HEK293 (cell line): Measurements from ENCODE around the gene ZC3H10.

Experiments used
- GLIS1 ChIP-seq: fragments of 450-650 bp; formaldehyde crosslinking; IDR thresholded peaks from 2 replicates; pipeline ENCODE4 v1.5.1; 2016; ENCODE audit warnings: missing biosample characterization, missing genetic modification characterization
- IKZF3 ChIP-seq: fragments of 450-650 bp; IDR thresholded peaks from 2 replicates; pipeline ENCODE4 v1.5.0; 2018; ENCODE audit warnings: missing biosample characterization, mild to moderate bottlenecking, missing genetic modification characterization, moderate library complexity
- INSM2 ChIP-seq: fragments of 450-650 bp; formaldehyde crosslinking; IDR thresholded peaks from 2 replicates; pipeline ENCODE4 v1.5.1; 2016; ENCODE audit warnings: missing biosample characterization, missing genetic modification characterization
- MZF1 ChIP-seq: fragments of 450-650 bp; formaldehyde crosslinking; IDR thresholded peaks from 2 replicates; pipeline ENCODE4 v1.5.1; 2017; ENCODE audit warnings: missing biosample characterization, missing genetic modification characterization, borderline replicate concordance
- SCRT2 ChIP-seq: fragments of 450-650 bp; formaldehyde crosslinking; IDR thresholded peaks from 2 replicates; pipeline ENCODE4 v1.5.1; 2016; ENCODE audit warnings: missing biosample characterization, missing genetic modification characterization
- TRIM28 ChIP-seq: IDR thresholded peaks from 2 replicates; pipeline ENCODE4 v1.6.1; 2011; ENCODE audit warnings: low read length, control low read depth, borderline replicate concordance
- ZBTB11 ChIP-seq: fragments of 450-650 bp; formaldehyde crosslinking; conservative IDR thresholded peaks from 2 replicates; pipeline ENCODE4 v1.5.1; 2016; ENCODE audit warnings: low read depth, missing biosample characterization, missing genetic modification characterization
- ZNF24 ChIP-seq: fragments of 450-650 bp; formaldehyde crosslinking; IDR thresholded peaks from 2 replicates; pipeline ENCODE4 v1.5.1; 2016; ENCODE audit warnings: missing biosample characterization, missing genetic modification characterization
- ZNF311 ChIP-seq: fragments of 450-650 bp; formaldehyde crosslinking; IDR thresholded peaks from 2 replicates; pipeline ENCODE4 v1.5.1; 2017; ENCODE audit warnings: missing biosample characterization, missing genetic modification characterization, borderline replicate concordance
- ZNF571 ChIP-seq: fragments of 450-650 bp; formaldehyde crosslinking; IDR thresholded peaks from 2 replicates; pipeline ENCODE4 v1.5.0; 2017; ENCODE audit warnings: missing biosample characterization, missing genetic modification characterization
- ZNF600 ChIP-seq: fragments of 450-650 bp; formaldehyde crosslinking; IDR thresholded peaks from 2 replicates; pipeline ENCODE4 v1.5.1; 2016; ENCODE audit warnings: missing biosample characterization, missing genetic modification characterization
- ZNF623 ChIP-seq: fragments of 450-650 bp; formaldehyde crosslinking; IDR thresholded peaks from 2 replicates; pipeline ENCODE4 v1.5.1; 2016; ENCODE audit warnings: missing biosample characterization, missing genetic modification characterization
- ZNF645 ChIP-seq: fragments of 450-650 bp; formaldehyde crosslinking; IDR thresholded peaks from 2 replicates; pipeline ENCODE4; 2016; ENCODE audit warnings: missing biosample characterization, missing genetic modification characterization
- ZNF670 ChIP-seq: fragments of 450-650 bp; formaldehyde crosslinking; IDR thresholded peaks from 2 replicates; pipeline ENCODE4 v1.5.1; 2016; ENCODE audit warnings: missing biosample characterization, missing genetic modification characterization, low read depth
- ZSCAN18 ChIP-seq: fragments of 450-650 bp; formaldehyde crosslinking; IDR thresholded peaks from 2 replicates; pipeline ENCODE4 v1.5.1; 2016; ENCODE audit warnings: missing biosample characterization, missing genetic modification characterization
- TF ChIP-seq, protein P1 (sequence below): fragments of 450-650 bp; formaldehyde crosslinking; IDR thresholded peaks from 2 replicates; pipeline ENCODE4 v1.5.1; 2017; ENCODE audit warnings: missing biosample characterization, missing genetic modification characterization
- TF ChIP-seq, protein P2 (sequence below): fragments of 450-650 bp; formaldehyde crosslinking; IDR thresholded peaks from 2 replicates; pipeline ENCODE4 v1.5.1; 2017; ENCODE audit warnings: missing biosample characterization, missing genetic modification characterization
- TF ChIP-seq, protein P3 (sequence below): fragments of 450-650 bp; formaldehyde crosslinking; IDR thresholded peaks from 2 replicates; pipeline ENCODE4 v1.5.1; 2016; ENCODE audit warnings: missing biosample characterization, missing genetic modification characterization
- TF ChIP-seq, protein P4 (sequence below): fragments of 450-650 bp; formaldehyde crosslinking; IDR thresholded peaks from 2 replicates; pipeline ENCODE4 v1.5.1; 2016; ENCODE audit warnings: missing biosample characterization, missing genetic modification characterization, borderline replicate concordance

The ZC3H10 gene

DNA sequence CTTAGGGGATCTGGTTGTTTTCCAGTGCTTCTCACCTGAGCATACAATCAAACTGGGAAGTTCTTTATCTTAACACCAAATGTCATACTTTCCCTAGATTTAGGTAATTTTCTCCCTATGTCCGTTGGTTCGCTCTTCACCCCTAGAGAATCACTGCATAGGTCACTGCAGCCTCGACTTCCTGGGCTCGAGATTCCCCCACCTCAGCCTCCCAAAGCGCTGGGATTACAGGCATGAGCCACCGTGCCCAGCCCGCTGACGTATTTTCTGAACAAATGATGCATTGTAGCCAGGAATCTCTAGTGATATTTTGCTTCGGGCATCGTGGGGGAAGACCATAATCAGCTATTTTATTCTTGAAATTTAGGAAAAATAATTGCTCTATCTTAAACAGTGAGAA, 2.7 kb upstream of the ZC3H10 start (continued):
- TF ChIP-seq, protein P1, sequence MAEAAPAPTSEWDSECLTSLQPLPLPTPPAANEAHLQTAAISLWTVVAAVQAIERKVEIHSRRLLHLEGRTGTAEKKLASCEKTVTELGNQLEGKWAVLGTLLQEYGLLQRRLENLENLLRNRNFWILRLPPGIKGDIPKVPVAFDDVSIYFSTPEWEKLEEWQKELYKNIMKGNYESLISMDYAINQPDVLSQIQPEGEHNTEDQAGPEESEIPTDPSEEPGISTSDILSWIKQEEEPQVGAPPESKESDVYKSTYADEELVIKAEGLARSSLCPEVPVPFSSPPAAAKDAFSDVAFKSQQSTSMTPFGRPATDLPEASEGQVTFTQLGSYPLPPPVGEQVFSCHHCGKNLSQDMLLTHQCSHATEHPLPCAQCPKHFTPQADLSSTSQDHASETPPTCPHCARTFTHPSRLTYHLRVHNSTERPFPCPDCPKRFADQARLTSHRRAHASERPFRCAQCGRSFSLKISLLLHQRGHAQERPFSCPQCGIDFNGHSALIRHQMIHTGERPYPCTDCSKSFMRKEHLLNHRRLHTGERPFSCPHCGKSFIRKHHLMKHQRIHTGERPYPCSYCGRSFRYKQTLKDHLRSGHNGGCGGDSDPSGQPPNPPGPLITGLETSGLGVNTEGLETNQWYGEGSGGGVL (tag by site-specific recombination): peak; percentile 30
- no peak for TF ChIP-seq ZBTB11 (tag by site-specific recombination)
- TF ChIP-seq ZNF311: no peak
- TF ChIP-seq, protein P2, sequence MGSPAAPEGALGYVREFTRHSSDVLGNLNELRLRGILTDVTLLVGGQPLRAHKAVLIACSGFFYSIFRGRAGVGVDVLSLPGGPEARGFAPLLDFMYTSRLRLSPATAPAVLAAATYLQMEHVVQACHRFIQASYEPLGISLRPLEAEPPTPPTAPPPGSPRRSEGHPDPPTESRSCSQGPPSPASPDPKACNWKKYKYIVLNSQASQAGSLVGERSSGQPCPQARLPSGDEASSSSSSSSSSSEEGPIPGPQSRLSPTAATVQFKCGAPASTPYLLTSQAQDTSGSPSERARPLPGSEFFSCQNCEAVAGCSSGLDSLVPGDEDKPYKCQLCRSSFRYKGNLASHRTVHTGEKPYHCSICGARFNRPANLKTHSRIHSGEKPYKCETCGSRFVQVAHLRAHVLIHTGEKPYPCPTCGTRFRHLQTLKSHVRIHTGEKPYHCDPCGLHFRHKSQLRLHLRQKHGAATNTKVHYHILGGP (tag by site-specific recombination): no peak
- TF ChIP-seq, protein P3, sequence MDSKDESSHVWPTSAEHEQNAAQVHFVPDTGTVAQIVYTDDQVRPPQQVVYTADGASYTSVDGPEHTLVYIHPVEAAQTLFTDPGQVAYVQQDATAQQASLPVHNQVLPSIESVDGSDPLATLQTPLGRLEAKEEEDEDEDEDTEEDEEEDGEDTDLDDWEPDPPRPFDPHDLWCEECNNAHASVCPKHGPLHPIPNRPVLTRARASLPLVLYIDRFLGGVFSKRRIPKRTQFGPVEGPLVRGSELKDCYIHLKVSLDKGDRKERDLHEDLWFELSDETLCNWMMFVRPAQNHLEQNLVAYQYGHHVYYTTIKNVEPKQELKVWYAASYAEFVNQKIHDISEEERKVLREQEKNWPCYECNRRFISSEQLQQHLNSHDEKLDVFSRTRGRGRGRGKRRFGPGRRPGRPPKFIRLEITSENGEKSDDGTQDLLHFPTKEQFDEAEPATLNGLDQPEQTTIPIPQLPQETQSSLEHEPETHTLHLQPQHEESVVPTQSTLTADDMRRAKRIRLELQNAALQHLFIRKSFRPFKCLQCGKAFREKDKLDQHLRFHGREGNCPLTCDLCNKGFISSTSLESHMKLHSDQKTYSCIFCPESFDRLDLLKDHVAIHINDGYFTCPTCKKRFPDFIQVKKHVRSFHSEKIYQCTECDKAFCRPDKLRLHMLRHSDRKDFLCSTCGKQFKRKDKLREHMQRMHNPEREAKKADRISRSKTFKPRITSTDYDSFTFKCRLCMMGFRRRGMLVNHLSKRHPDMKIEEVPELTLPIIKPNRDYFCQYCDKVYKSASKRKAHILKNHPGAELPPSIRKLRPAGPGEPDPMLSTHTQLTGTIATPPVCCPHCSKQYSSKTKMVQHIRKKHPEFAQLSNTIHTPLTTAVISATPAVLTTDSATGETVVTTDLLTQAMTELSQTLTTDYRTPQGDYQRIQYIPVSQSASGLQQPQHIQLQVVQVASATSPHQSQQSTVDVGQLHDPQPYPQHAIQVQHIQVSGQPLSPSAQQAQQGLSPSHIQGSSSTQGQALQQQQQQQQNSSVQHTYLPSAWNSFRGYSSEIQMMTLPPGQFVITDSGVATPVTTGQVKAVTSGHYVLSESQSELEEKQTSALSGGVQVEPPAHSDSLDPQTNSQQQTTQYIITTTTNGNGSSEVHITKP (tag by site-specific recombination): peak; percentile 76
- peak; percentile 69 for TF ChIP-seq GLIS1 (tag by site-specific recombination)
- TF ChIP-seq TRIM28: no peak
- no peak for TF ChIP-seq ZNF571
- no peak for TF ChIP-seq ZNF670 (tag by site-specific recombination)
- TF ChIP-seq, protein P4, sequence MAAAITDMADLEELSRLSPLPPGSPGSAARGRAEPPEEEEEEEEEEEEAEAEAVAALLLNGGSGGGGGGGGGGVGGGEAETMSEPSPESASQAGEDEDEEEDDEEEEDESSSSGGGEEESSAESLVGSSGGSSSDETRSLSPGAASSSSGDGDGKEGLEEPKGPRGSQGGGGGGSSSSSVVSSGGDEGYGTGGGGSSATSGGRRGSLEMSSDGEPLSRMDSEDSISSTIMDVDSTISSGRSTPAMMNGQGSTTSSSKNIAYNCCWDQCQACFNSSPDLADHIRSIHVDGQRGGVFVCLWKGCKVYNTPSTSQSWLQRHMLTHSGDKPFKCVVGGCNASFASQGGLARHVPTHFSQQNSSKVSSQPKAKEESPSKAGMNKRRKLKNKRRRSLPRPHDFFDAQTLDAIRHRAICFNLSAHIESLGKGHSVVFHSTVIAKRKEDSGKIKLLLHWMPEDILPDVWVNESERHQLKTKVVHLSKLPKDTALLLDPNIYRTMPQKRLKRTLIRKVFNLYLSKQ: no peak
- no peak for TF ChIP-seq INSM2 (tag by site-specific recombination)
- TF ChIP-seq MZF1: peak; percentile 81; the same call in 1 of the 2 replicates
- no peak for TF ChIP-seq ZNF600 (tag by site-specific recombination)
- TF ChIP-seq SCRT2: no peak
- TF ChIP-seq IKZF3 (tag by site-specific recombination): peak; percentile 61; the same call in 1 of the 2 replicates
- TF ChIP-seq ZNF623 (tag by site-specific recombination): no peak
- no peak for TF ChIP-seq ZNF645 (tag by site-specific recombination)
- TF ChIP-seq ZSCAN18 (tag by site-specific recombination): no peak
- peak; percentile 99 for TF ChIP-seq ZNF24
- TF ChIP-seq, all 188 proteins: peak for 8
